Aorta (tissue), 5 donors: Measurements from ENCODE around the gene SPTBN5. TPM values are rescaled to one million over a fixed set of nuclear protein-coding genes. Genes with fewer than 3 reads are reported as not detected.

Source experiments
- ATAC-seq: fragments of 200-7000 bp; cut with Tn5 transposase; one replicate; pipeline ENCODE4 v1.9.1; 2022; ENCODE audit warnings: moderate library complexity; ENCODE audit not compliant: low FRiP score
- DNase-seq, 2 donors: peaks; one replicate each; pipeline ENCODE4 v3.0.0-alpha.2; 2020
- H3K27ac ChIP-seq, 2 donors: one replicate each; pipeline ENCODE4 v1.5.1; 2013; ENCODE audit warnings: low read length in 2 of 2, mild to moderate bottlenecking in 2 of 2, moderate library complexity in 2 of 2, control low read depth in 1 of 2, inconsistent platforms in 1 of 2, low read depth in 1 of 2
- H3K27me3 ChIP-seq, 2 donors: one replicate each; pipeline ENCODE4 v1.6.1; 2013; ENCODE audit warnings: control low read depth in 1 of 2, low read length in 1 of 2, mild to moderate bottlenecking in 1 of 2, moderate library complexity in 1 of 2; ENCODE audit not compliant: insufficient read depth in 2 of 2, control insufficient read depth in 1 of 2
- H3K36me3 ChIP-seq, 2 donors: one replicate each; pipeline ENCODE4 v1.6.1; 2013; ENCODE audit warnings: control low read depth in 1 of 2, low read length in 1 of 2, mild to moderate bottlenecking in 1 of 2; ENCODE audit not compliant: insufficient read depth in 2 of 2, control insufficient read depth in 1 of 2
- H3K4me1 ChIP-seq, 2 donors: one replicate each; pipeline ENCODE4 v1.6.1; 2013; ENCODE audit warnings: low read length in 2 of 2, control low read depth in 1 of 2, mild to moderate bottlenecking in 1 of 2, moderate library complexity in 1 of 2; ENCODE audit not compliant: insufficient read depth in 2 of 2, control insufficient read depth in 1 of 2
- H3K4me3 ChIP-seq, 2 donors: one replicate each; pipeline ENCODE4 v1.5.1; 2013; ENCODE audit warnings: low read length in 2 of 2, control low read depth in 1 of 2, mild to moderate bottlenecking in 1 of 2
- H3K9me3 ChIP-seq: one replicate; pipeline ENCODE4 v1.6.1; 2013; ENCODE audit warnings: mild to moderate bottlenecking, low read length; ENCODE audit not compliant: control insufficient read depth
- WGBS, 2 donors: extraction: QIAGEN DNeasy Blood & Tissue Kit; methylation state at CpG; one replicate each; pipeline ENCODE4 v1.1.7; 2013; 5-methylcytosine and 5-hydroxymethylcytosine counted together
- intact Hi-C, 2 donors: fragments of 100-400 bp; cut with DNase I; formaldehyde crosslinking; loops; one replicate each; pipeline versions ENCODE4 v1.14.2 to v1.15.0; 2022
- polyA plus RNA-seq, 2 donors: library from polyadenylated mRNA; stranded (reverse); fragments of 200-250 nt; gene quantifications; one replicate each; pipeline ENCODE4 v1.2.3, GENCODE V29; 2013
- total RNA-seq, 2 donors: library from RNA; stranded (reverse); fragmentation: NEBNext Ultra II Directional; extraction: Animal tissue kit (Norgen Biotek cat#: 25700); gene quantifications; one replicate each; pipeline ENCODE4 v1.2.1, GENCODE V29; 2021
- donor health status: healthy with polysubstance abuse.
- donor health status: Bipolar disorder and iron deficiency.
- donor health status: DM: no; HTN: no; CAD: no.
- donor health status: DM: no; HTN: no; CAD: no.
- donor health status: DM: yes; HTN: yes; CAD: no.

The SPTBN5 gene
- total and polyA plus RNA-seq, 4 donors = 0.63 to 10.5 (median 3.7) TPM

- no peaks in the 10 kb centered on the region for H3K9me3 ChIP-seq
- intact Hi-C loops = loop anchor here in 1 of 2 donors (10.0 kb wide), 1 partner anchor 126 kb away; no protein-coding TSS in a partner anchor
- no peaks in the 10 kb centered on the region for H3K27me3 ChIP-seq
- peaks cover 4% of the 10 kb centered on the region in 2 donors for H3K4me1 ChIP-seq
- H3K27ac ChIP-seq = peak overlapping the region; percentile 4 to 58
- no peaks in the 10 kb centered on the region for H3K36me3 ChIP-seq
- H3K4me3 ChIP-seq = no peak overlapping the region
- 13 to 16% methylated on average over 16 of the region's 16 CpGs for WGBS, 2 donors
- ATAC-seq (peak; percentile 76), DNase-seq (peak in 1 of 2 donors; percentile 73)
Measured at GRCh38 chr15:41928637-41929620, 35.1 kb upstream of the SPTBN5 start.

GRCh38 chr15:41928100-41928499 is 34.2 kb upstream of the SPTBN5 start:
- intact Hi-C loops = loop anchor here in 1 of 2 donors (10.0 kb wide), 1 partner anchor 127 kb away; no protein-coding TSS in a partner anchor
- Histone ChIP-seq H3K4me3 (no peak overlapping the region), H3K27me3 (no peaks in the 10 kb centered on the region), H3K27ac (no peak overlapping the region), H3K36me3 (no peaks in the 10 kb centered on the region), H3K4me1 (peaks cover 3% of the 10 kb centered on the region in 2 donors), H3K9me3 (no peaks in the 10 kb centered on the region)
- DNase-seq (no peak), ATAC-seq (no peak)
- WGBS, 2 donors = 72 to 73% methylated on average over 6 of the region's 6 CpGs

GRCh38 chr15:41927536-41927935 is 33.7 kb upstream of the SPTBN5 start:
- intact Hi-C loops = loop anchor here in 1 of 2 donors (10.0 kb wide), 1 partner anchor 127 kb away; no protein-coding TSS in a partner anchor
- Histone ChIP-seq H3K27ac (no peak overlapping the region), H3K4me1 (peaks cover 0 to 3% of the 10 kb centered on the region in 2 donors), H3K9me3 (no peaks in the 10 kb centered on the region), H3K4me3 (no peak overlapping the region), H3K27me3 (no peaks in the 10 kb centered on the region), H3K36me3 (no peaks in the 10 kb centered on the region)
- WGBS, 2 donors = 85 to 89% methylated on average over 3 of the region's 3 CpGs
- DNase-seq (no peak), ATAC-seq (no peak)

GRCh38 chr15:41926185-41927056 is 32.6 kb upstream of the SPTBN5 start:
- Histone ChIP-seq H3K27me3 (no peaks in the 10 kb centered on the region), H3K4me3 (no peak overlapping the region), H3K9me3 (no peaks in the 10 kb centered on the region), H3K4me1 (peaks cover 0 to 3% of the 10 kb centered on the region in 2 donors), H3K27ac (peak overlapping the region in 1 of 2 donors; percentile 25), H3K36me3 (no peaks in the 10 kb centered on the region)
- DNase-seq = no peak
- ATAC-seq = no peak
- intact Hi-C loops = loop anchor here in 1 of 2 donors (10.0 kb wide), 1 partner anchor 128 kb away; no protein-coding TSS in a partner anchor
- 35 to 40% methylated on average over 10 of the region's 10 CpGs for WGBS, 2 donors

- H3K27me3 ChIP-seq = no peaks in the 10 kb centered on the region
- H3K27ac ChIP-seq = no peak overlapping the region
- H3K4me3 ChIP-seq = no peak overlapping the region
- intact Hi-C loops = loop anchor here in 1 of 2 donors (10.0 kb wide), 1 partner anchor 130 kb away; no protein-coding TSS in a partner anchor
- no peaks in the 10 kb centered on the region for H3K9me3 ChIP-seq
- peaks cover 0 to 5% of the 10 kb centered on the region in 2 donors for H3K4me1 ChIP-seq
- DNase-seq (no peak), ATAC-seq (no peak)
- WGBS, 2 donors = 70 to 73% methylated on average over 7 of the region's 7 CpGs
- H3K36me3 ChIP-seq = no peaks in the 10 kb centered on the region
Measured at GRCh38 chr15:41925086-41925608, 31.3 kb upstream of the SPTBN5 start.

- Histone ChIP-seq H3K27me3 (no peaks in the 10 kb centered on the region), H3K9me3 (no peaks in the 10 kb centered on the region), H3K27ac (no peak overlapping the region), H3K4me1 (peaks cover 0 to 5% of the 10 kb centered on the region in 2 donors), H3K36me3 (no peaks in the 10 kb centered on the region), H3K4me3 (no peak overlapping the region)
- 97% methylated on average over 3 of the region's 3 CpGs for WGBS, 2 donors
- intact Hi-C loops = loop anchor here in 1 of 2 donors (10.0 kb wide), 1 partner anchor 131 kb away; no protein-coding TSS in a partner anchor
- ATAC-seq = no peak
- no peak for DNase-seq
Measured at GRCh38 chr15:41923401-41923997, 29.6 kb upstream of the SPTBN5 start.

- Histone ChIP-seq H3K4me3 (no peak overlapping the region), H3K27ac (no peak overlapping the region), H3K36me3 (no peaks in the 10 kb centered on the region), H3K27me3 (no peaks in the 10 kb centered on the region), H3K9me3 (no peaks in the 10 kb centered on the region), H3K4me1 (peaks cover 0 to 5% of the 10 kb centered on the region in 2 donors)
- intact Hi-C loops = loop anchor here in 1 of 2 donors (10.0 kb wide), 1 partner anchor 132 kb away; no protein-coding TSS in a partner anchor
- ATAC-seq (no peak), DNase-seq (no peak)
- WGBS, 2 donors = 77 to 79% methylated on average over 9 of the region's 9 CpGs
Measured at GRCh38 chr15:41922353-41922752, 28.5 kb upstream of the SPTBN5 start.
